Tibial artery (tissue), 4 donors: Measurements from ENCODE around the gene CBX2.
"Not testable (repeated sequence)": the region's sequence is repeated elsewhere in the genome, so short reads cannot be mapped to it uniquely, and the experiment has no call there.

Experiments used
- DNase-seq, 2 donors: peaks; one replicate each; pipeline ENCODE4 v3.0.0-alpha.2; 2019
- H3K27ac ChIP-seq, 2 donors: fragments of 200-600 bp; sonication (generic) in 1 of 2; 1 replicate in 1 of 2; 2 replicates in 1 of 2; pipeline ENCODE4 v1.5.1; 2018 to 2019; ENCODE audit warnings: mild to moderate bottlenecking in 1 of 2
- H3K27me3 ChIP-seq, 2 donors: fragments of 200-600 bp; sonication (generic) in 1 of 2; one replicate each; pipeline versions ENCODE4 v1.5.1 to v1.6.0; 2016 to 2019
- H3K36me3 ChIP-seq, 3 donors: fragments of 200-600 bp; sonication (generic) in 2 of 3; one replicate each; pipeline ENCODE4 v1.5.1; 2016 to 2019; ENCODE audit warnings: mild to moderate bottlenecking in 2 of 3
- H3K4me1 ChIP-seq, 4 donors: fragments of 200-600 bp; sonication (generic) in 2 of 4; 1 replicate in 3 of 4; 2 replicates in 1 of 4; pipeline ENCODE4 v1.5.1; 2016 to 2019
- H3K4me3 ChIP-seq, 2 donors: fragments of 200-600 bp; sonication (generic) in 1 of 2; 1 replicate in 1 of 2; 2 replicates in 1 of 2; pipeline ENCODE4 v1.5.1; 2018 to 2019; ENCODE audit warnings: mild to moderate bottlenecking in 2 of 2
- H3K9me3 ChIP-seq, 3 donors: fragments of 200-600 bp; sonication (generic) in 1 of 3; one replicate each; pipeline ENCODE4 v1.5.1; 2016 to 2019
- CTCF ChIP-seq, 2 experiments: fragments of 200-600 bp in 1 of 2; fragments of 450-650 bp in 1 of 2; IDR thresholded peaks; one replicate each; pipeline ENCODE4 v1.5.1; 2017 to 2019; ENCODE audit warnings: antibody characterized with exemption in 2 of 2, mild to moderate bottlenecking in 1 of 2, moderate library complexity in 1 of 2
- intact Hi-C: fragments of 100-400 bp; cut with DNase I; formaldehyde crosslinking; loops from one replicate; pipeline ENCODE4 v1.15.0; 2023; ENCODE audit warnings: low total_unique reads

CBX2 gene

GRCh38 chr17:79749958-79750357, 28.0 kb upstream of the CBX2 start:
- peaks cover 0 to 91% of the 10 kb centered on the region in 2 donors for H3K27me3 ChIP-seq
- H3K36me3 ChIP-seq, result no peaks in the 10 kb centered on the region
- H3K4me1 ChIP-seq, result peaks cover 0 to 17% (median 8%) of the 10 kb centered on the region in 4 donors
- DNase-seq, result no peak
- no peaks in the 10 kb centered on the region for H3K9me3 ChIP-seq
- no peak for TF ChIP-seq CTCF (IDR thresholded peaks at IDR 0.05)
- no peak overlapping the region for H3K27ac ChIP-seq
- H3K4me3 ChIP-seq, result no peak overlapping the region
- intact Hi-C loops, result loop anchor here (5.0 kb wide), 1 partner anchor 242 kb away; no protein-coding TSS in a partner anchor

- intact Hi-C loops, result no loop called here
- peaks cover 0 to 90% of the 10 kb centered on the region in 2 donors for H3K27me3 ChIP-seq
- H3K27ac ChIP-seq, result no peak overlapping the region
- H3K4me1 ChIP-seq, result peaks cover 0 to 17% (median 8%) of the 10 kb centered on the region in 4 donors
- no peaks in the 10 kb centered on the region for H3K36me3 ChIP-seq
- DNase-seq, result no peak
- no peaks in the 10 kb centered on the region for H3K9me3 ChIP-seq
- H3K4me3 ChIP-seq, result no peak overlapping the region
- TF ChIP-seq CTCF (IDR thresholded peaks at IDR 0.05), result no peak
These were observed 27.1 kb upstream of the CBX2 start for GRCh38 chr17:79750650-79751545.

- no peak overlapping the region for H3K4me3 ChIP-seq
- TF ChIP-seq CTCF (IDR thresholded peaks at IDR 0.05), result no peak
- no peak overlapping the region for H3K27ac ChIP-seq
- no peaks in the 10 kb centered on the region for H3K9me3 ChIP-seq
- H3K36me3 ChIP-seq, result no peaks in the 10 kb centered on the region
- no peak for DNase-seq
- peaks cover 0 to 14% (median 8%) of the 10 kb centered on the region in 4 donors for H3K4me1 ChIP-seq
- peaks cover 0 to 89% of the 10 kb centered on the region in 2 donors for H3K27me3 ChIP-seq
- intact Hi-C loops, result no loop called here
These were observed 25.8 kb upstream of the CBX2 start for GRCh38 chr17:79752175-79752574.

- no peak overlapping the region for H3K4me3 ChIP-seq
- peaks cover 0 to 80% of the 10 kb centered on the region in 2 donors for H3K27me3 ChIP-seq
- no peaks in the 10 kb centered on the region for H3K9me3 ChIP-seq
- no peak for DNase-seq
- H3K36me3 ChIP-seq, result no peaks in the 10 kb centered on the region
- no peaks in the 10 kb centered on the region for H3K4me1 ChIP-seq
- intact Hi-C loops, result no loop called here
- no peak overlapping the region for H3K27ac ChIP-seq
- no peak for TF ChIP-seq CTCF (IDR thresholded peaks at IDR 0.05)
These were observed 23.6 kb upstream of the CBX2 start for GRCh38 chr17:79754370-79754769.

- intact Hi-C loops, H3K4me3 ChIP-seq, H3K4me1 ChIP-seq, H3K27ac ChIP-seq, H3K9me3 ChIP-seq, DNase-seq, H3K36me3 ChIP-seq: not testable (repeated sequence)
- H3K27me3 ChIP-seq, result peaks cover 0 to 75% of the 10 kb centered on the region in 2 donors
These were observed 23.0 kb upstream of the CBX2 start for GRCh38 chr17:79754903-79755302.

GRCh38 chr17:79755591-79755990, 22.4 kb upstream of the CBX2 start:
- Histone ChIP-seq H3K9me3 (no peaks in the 10 kb centered on the region), H3K4me1 (no peaks in the 10 kb centered on the region), H3K27ac (no peak overlapping the region), H3K4me3 (no peak overlapping the region), H3K27me3 (peaks cover 0 to 74% of the 10 kb centered on the region in 2 donors), H3K36me3 (no peaks in the 10 kb centered on the region)
- no peak for DNase-seq
- no peak for TF ChIP-seq CTCF (IDR thresholded peaks at IDR 0.05)
- intact Hi-C loops, result no loop called here
